Left ventricle myocardium superior (tissue), 1 donor: ENCODE results near the gene DNM1. TPM values are rescaled to one million over a fixed set of nuclear protein-coding genes. Genes with fewer than 3 reads are reported as not detected.
A peak's percentile ranks its signal among the peaks of the same experiment; 100 is the strongest.

Source experiments
- ATAC-seq: fragments of 200-7000 bp; cut with Tn5 transposase; one replicate; pipeline ENCODE4 v1.9.1; 2020; ENCODE audit warnings: mild to moderate bottlenecking, moderate library complexity
- DNase-seq: peaks from one replicate; pipeline ENCODE4 v3.0.0-alpha.2; 2020
- intact Hi-C: fragments of 100-400 bp; cut with micrococcal nuclease; formaldehyde crosslinking; loops from one replicate; pipeline ENCODE4 v1.11.0; 2022
- total RNA-seq: library from RNA; stranded (reverse); fragmentation: NEBNext Ultra II Directional; extraction: Animal tissue kit (Norgen Biotek cat#: 25700); gene quantifications from one replicate; pipeline ENCODE4 v1.2.1, GENCODE V29; 2021
- donor health status: DM: no; HTN: yes; CAD: no; lungs with severe emphysema.

The DNM1 gene
- total RNA-seq, 1 donor from 2014 or later = 5.4 TPM

GRCh38 chr9:128244091-128244836 is 41.1 kb downstream of the DNM1 start:
- intact Hi-C loops = no loop called here
- peak; percentile 3 for ATAC-seq
- no peak for DNase-seq

- DNase-seq (peak; percentile 89), ATAC-seq (peak; percentile 84)
- intact Hi-C loops = no loop called here
Observed at GRCh38 chr9:128244837-128245231, 41.7 kb downstream of the DNM1 start.

GRCh38 chr9:128245421-128246151 is 42.4 kb downstream of the DNM1 start:
- DNase-seq (peak; percentile 71), ATAC-seq (peak; percentile 15)
- intact Hi-C loops = no loop called here

- ATAC-seq (no peak), DNase-seq (no peak)
- intact Hi-C loops = no loop called here
Observed at GRCh38 chr9:128246471-128246870, 43.3 kb downstream of the DNM1 start.

GRCh38 chr9:128247226-128247803 is 44.1 kb downstream of the DNM1 start:
- intact Hi-C loops = no loop called here
- no peak for ATAC-seq
- DNase-seq = no peak

GRCh38 chr9:128249558-128249907 is 46.4 kb downstream of the DNM1 start:
- no peak for ATAC-seq
- intact Hi-C loops = no loop called here

GRCh38 chr9:128249908-128250838 is 47.0 kb downstream of the DNM1 start:
- DNase-seq = peak; percentile 88
- peak; percentile 84 for ATAC-seq
- intact Hi-C loops = no loop called here

More at GRCh38 chr9:128249558-128249907, 46.4 kb downstream of the DNM1 start:
- no peak for DNase-seq

GRCh38 chr9:128250839-128251731 is 47.9 kb downstream of the DNM1 start:
- no peak for ATAC-seq
- intact Hi-C loops = no loop called here
- no peak for DNase-seq

- no peak for ATAC-seq
- intact Hi-C loops = no loop called here
- DNase-seq = no peak
Observed at GRCh38 chr9:128251732-128252100, 48.5 kb downstream of the DNM1 start.

- no peak for DNase-seq
- intact Hi-C loops = no loop called here
- ATAC-seq = no peak
Observed at GRCh38 chr9:128252317-128253139, 49.3 kb downstream of the DNM1 start.

GRCh38 chr9:128253140-128253990 is 50.2 kb downstream of the DNM1 start:
- no peak for ATAC-seq
- intact Hi-C loops = no loop called here
- DNase-seq = no peak

GRCh38 chr9:128253991-128254346 is 50.8 kb downstream of the DNM1 start:
- ATAC-seq = no peak
- no peak for DNase-seq
- intact Hi-C loops = no loop called here

- DNase-seq = no peak
- no peak for ATAC-seq
- intact Hi-C loops = no loop called here
Observed at GRCh38 chr9:128254362-128254761, 51.2 kb downstream of the DNM1 start.

GRCh38 chr9:128254855-128255759 is 51.9 kb downstream of the DNM1 start:
- intact Hi-C loops = no loop called here
- ATAC-seq = peak; percentile 67
- peak; percentile 83 for DNase-seq

- intact Hi-C loops = no loop called here
- ATAC-seq = no peak
- no peak for DNase-seq
Observed at GRCh38 chr9:128257086-128257825, 54.1 kb downstream of the DNM1 start.
